Ovary (tissue), 9 donors: ENCODE data around the gene WHAMM. TPM values are rescaled to one million over a fixed set of nuclear protein-coding genes. Genes with fewer than 3 reads are reported as not detected.

Source experiments
- DNase-seq, 5 donors: peaks; one replicate each; pipeline ENCODE4 v3.0.0-alpha.2; 2019 to 2020
- H3K27ac ChIP-seq, 2 donors: fragments of 200-600 bp; one replicate each; pipeline versions ENCODE4 v1.5.1 to v1.8.0; 2019 to 2022
- H3K27me3 ChIP-seq: fragments of 200-600 bp; one replicate; pipeline ENCODE4 v1.8.0; 2022
- H3K36me3 ChIP-seq: fragments of 200-600 bp; sonication (generic); one replicate; pipeline ENCODE4 v1.5.1; 2019
- H3K4me1 ChIP-seq: one replicate; pipeline ENCODE4 v1.8.1; 2013; ENCODE audit warnings: mild to moderate bottlenecking, moderate library complexity; ENCODE audit not compliant: insufficient read depth
- H3K4me3 ChIP-seq: fragments of 200-600 bp; sonication (generic); one replicate; pipeline ENCODE4 v1.5.1; 2017
- H3K9me3 ChIP-seq, 2 donors: fragments of 200-600 bp in 1 of 2; sonication (generic) in 1 of 2; one replicate each; pipeline versions ENCODE4 v1.5.1 to v1.8.1; 2013 to 2019; ENCODE audit warnings: mild to moderate bottlenecking in 1 of 2, moderate library complexity in 1 of 2
- EP300 ChIP-seq: sonication (generic); formaldehyde crosslinking; IDR thresholded peaks from one replicate; pipeline ENCODE4 v1.6.1; 2017; ENCODE audit warnings: antibody characterized with exemption
- POLR2A ChIP-seq: fragments of 450-650 bp; IDR thresholded peaks from one replicate; pipeline ENCODE4 v1.6.1; 2017; ENCODE audit warnings: antibody characterized with exemption, mild to moderate bottlenecking, moderate library complexity
- WGBS, 3 donors: extraction: QIAGEN DNeasy Blood & Tissue Kit in 1 of 3; methylation state at CpG; one replicate each; pipeline versions ENCODE4 v1.1.5 to v1.1.7; 2013 to 2017; 5-methylcytosine and 5-hydroxymethylcytosine counted together
- intact Hi-C, 4 donors: fragments of 100-400 bp; cut with DNase I; formaldehyde crosslinking; loops; one replicate each; pipeline versions ENCODE4 v1.11.0 to v1.15.1; 2022 to 2023
- polyA plus RNA-seq, 2 donors: library from polyadenylated mRNA; stranded (reverse); fragments of 200-250 nt in 1 of 2; fragments of 350-450 nt in 1 of 2; fragmentation: Illumina TruSeq in 1 of 2; extraction: RNeasy Lipid Tissue Mini Kit (QIAGEN cat#74804) in 1 of 2; gene quantifications; one replicate each; pipeline ENCODE4 v1.2.3, GENCODE V29; 2013 to 2014
- total RNA-seq, 7 donors: library from RNA; depleted of rRNA in 2 of 7; stranded (reverse); fragments of >200 nt in 2 of 7; fragmentation: NEBNext Ultra II Directional in 3 of 7; extraction: Animal tissue kit (Norgen Biotek cat#: 25700) in 3 of 7; gene quantifications; one replicate each; pipeline versions ENCODE4 v1.1.0 to v1.2.4, GENCODE V29; 2016 to 2023
- TF ChIP-seq, protein P1 (sequence below), 3 donors: fragments of 450-650 bp in 2 of 3; fragments of 200-600 bp in 1 of 3; IDR thresholded peaks; one replicate each; pipeline versions ENCODE4 v1.5.1 to v1.8.0; 2016 to 2022; ENCODE audit warnings: antibody characterized with exemption in 3 of 3, mild to moderate bottlenecking in 1 of 3
- donor health status: DM: no; HTN: no; CAD: no; lungs with moderate emphysema.
- donor health status: DM: no; HTN: no; CAD: no.
- donor health status: Bipolar disorder and iron deficiency.
- donor health status: DM: yes; HTN: yes; CAD: no.
- donor health status: DM: no; HTN: no; CAD: no.
- donor health status: DM: yes; HTN: yes; CAD: no.

The WHAMM gene
- total and polyA plus RNA-seq, 9 donors = 6.5 to 12.5 (median 8.5) TPM

GRCh38 chr15:82792068-82792467 is 17.4 kb upstream of the WHAMM start:
- Histone ChIP-seq H3K4me3 (no peak overlapping the region), H3K9me3 (no peaks in the 10 kb centered on the region), H3K36me3 (no peaks in the 10 kb centered on the region), H3K4me1 (no peaks in the 10 kb centered on the region), H3K27ac (no peak overlapping the region), H3K27me3 (no peaks in the 10 kb centered on the region)
- no peak for DNase-seq
- WGBS, 3 donors = 57 to 74% (median 70%) methylated on average over 1 of the region's 1 CpG
- intact Hi-C loops = no loop called here
- TF ChIP-seq POLR2A = no peak
- TF ChIP-seq, protein P1, sequence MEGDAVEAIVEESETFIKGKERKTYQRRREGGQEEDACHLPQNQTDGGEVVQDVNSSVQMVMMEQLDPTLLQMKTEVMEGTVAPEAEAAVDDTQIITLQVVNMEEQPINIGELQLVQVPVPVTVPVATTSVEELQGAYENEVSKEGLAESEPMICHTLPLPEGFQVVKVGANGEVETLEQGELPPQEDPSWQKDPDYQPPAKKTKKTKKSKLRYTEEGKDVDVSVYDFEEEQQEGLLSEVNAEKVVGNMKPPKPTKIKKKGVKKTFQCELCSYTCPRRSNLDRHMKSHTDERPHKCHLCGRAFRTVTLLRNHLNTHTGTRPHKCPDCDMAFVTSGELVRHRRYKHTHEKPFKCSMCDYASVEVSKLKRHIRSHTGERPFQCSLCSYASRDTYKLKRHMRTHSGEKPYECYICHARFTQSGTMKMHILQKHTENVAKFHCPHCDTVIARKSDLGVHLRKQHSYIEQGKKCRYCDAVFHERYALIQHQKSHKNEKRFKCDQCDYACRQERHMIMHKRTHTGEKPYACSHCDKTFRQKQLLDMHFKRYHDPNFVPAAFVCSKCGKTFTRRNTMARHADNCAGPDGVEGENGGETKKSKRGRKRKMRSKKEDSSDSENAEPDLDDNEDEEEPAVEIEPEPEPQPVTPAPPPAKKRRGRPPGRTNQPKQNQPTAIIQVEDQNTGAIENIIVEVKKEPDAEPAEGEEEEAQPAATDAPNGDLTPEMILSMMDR (IDR thresholded peaks at IDR 0.05) = no peak
- no peak for TF ChIP-seq EP300

DNA sequence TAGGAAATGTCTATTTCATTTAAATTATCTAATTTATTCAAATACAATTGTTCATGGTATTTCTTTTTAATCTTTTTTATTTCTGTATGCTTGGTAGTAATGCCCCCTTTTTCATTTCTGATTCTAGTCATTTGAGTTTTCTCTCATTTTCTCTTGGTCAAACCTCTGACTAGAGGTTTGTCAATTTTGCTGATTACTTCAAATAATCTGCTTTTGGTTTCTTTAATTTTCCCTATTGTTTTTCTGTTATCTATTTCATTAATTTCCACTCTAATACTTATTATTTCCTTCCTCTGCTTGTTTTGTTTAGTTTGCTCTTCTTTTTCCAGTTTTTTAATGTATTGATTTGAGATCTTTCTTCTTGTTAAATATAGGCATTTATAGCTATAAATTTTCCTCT is 15.7 kb upstream of the WHAMM start:
- TF ChIP-seq EP300 = no peak
- TF ChIP-seq POLR2A = no peak
- TF ChIP-seq, protein P1 (IDR thresholded peaks at IDR 0.05) = no peak
- intact Hi-C loops = no loop called here
- no peaks in the 10 kb centered on the region for H3K4me1 ChIP-seq
- no peaks in the 10 kb centered on the region for H3K9me3 ChIP-seq
- no peaks in the 10 kb centered on the region for H3K36me3 ChIP-seq
- no peak overlapping the region for H3K27ac ChIP-seq
- no peaks in the 10 kb centered on the region for H3K27me3 ChIP-seq
- no peak for DNase-seq
- H3K4me3 ChIP-seq = no peak overlapping the region

GRCh38 chr15:82798104-82798503 is 11.3 kb upstream of the WHAMM start:
- Histone ChIP-seq H3K9me3 (no peaks in the 10 kb centered on the region), H3K36me3 (no peaks in the 10 kb centered on the region), H3K27me3 (no peaks in the 10 kb centered on the region), H3K4me3 (no peak overlapping the region), H3K4me1 (no peaks in the 10 kb centered on the region), H3K27ac (no peak overlapping the region)
- 67 to 72% (median 69%) methylated on average over 4 of the region's 4 CpGs for WGBS, 3 donors
- no peak for DNase-seq
- intact Hi-C loops = no loop called here
- TF ChIP-seq EP300 = no peak
- TF ChIP-seq, protein P1 (IDR thresholded peaks at IDR 0.05) = no peak
- TF ChIP-seq POLR2A = no peak

DNA sequence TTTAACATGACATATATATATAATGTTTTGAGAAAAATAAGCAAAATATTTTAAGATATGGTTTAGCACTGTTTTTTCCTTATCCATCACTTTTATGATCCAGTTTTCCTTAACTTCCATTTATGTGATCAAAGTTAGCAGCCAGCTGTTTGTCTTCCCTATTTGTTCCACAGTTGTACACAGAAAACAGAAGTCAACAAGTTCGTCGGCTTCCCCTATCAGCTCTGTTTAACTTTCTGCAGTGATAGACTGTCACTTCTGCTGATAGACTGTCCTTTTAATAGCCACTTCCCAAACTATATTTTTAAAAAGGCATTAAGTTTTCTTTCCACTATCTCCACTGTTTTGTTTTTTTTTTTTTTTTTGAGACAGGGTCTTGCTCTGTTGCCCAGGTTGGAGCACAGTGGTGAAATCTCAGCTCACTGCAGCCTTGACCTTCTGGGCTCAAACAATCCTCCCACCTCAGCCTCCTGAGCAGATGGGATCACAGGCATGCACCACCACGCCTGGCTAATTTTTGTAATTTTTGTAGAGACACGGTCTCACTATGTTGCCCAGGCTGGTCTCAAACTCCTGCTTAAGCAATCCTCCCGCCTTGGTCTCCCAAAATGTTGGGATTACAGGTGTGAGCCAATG is 10.8 kb upstream of the WHAMM start:
- WGBS, 3 donors = 68 to 79% (median 69%) methylated on average over 5 of the region's 5 CpGs
- Histone ChIP-seq H3K9me3 (no peaks in the 10 kb centered on the region), H3K4me1 (no peaks in the 10 kb centered on the region), H3K27ac (no peak overlapping the region), H3K4me3 (no peak overlapping the region), H3K27me3 (no peaks in the 10 kb centered on the region), H3K36me3 (no peaks in the 10 kb centered on the region)
- no peak for DNase-seq
- intact Hi-C loops = no loop called here
- TF ChIP-seq, protein P1 (IDR thresholded peaks at IDR 0.05) = no peak
- TF ChIP-seq POLR2A = no peak
- no peak for TF ChIP-seq EP300
